Liver (tissue), 9 donors: Measurements from ENCODE around the gene HSPA12A. TPM values are rescaled to one million over a fixed set of nuclear protein-coding genes. Genes with fewer than 3 reads are reported as not detected.

Source experiments
- DNase-seq: peaks from one replicate; pipeline ENCODE4 v3.0.0-alpha.2; 2017; ENCODE audit warnings: low spot score
- H3K27ac ChIP-seq, 2 donors: one replicate each; pipeline ENCODE4 v1.7.0; 2013; ENCODE audit warnings: inconsistent platforms in 2 of 2, low read length in 2 of 2, control low read depth in 1 of 2, low read depth in 1 of 2, mild to moderate bottlenecking in 1 of 2
- H3K27me3 ChIP-seq, 4 donors: one replicate each; pipeline versions ENCODE4 v1.6.1 to v1.7.0; 2013; ENCODE audit warnings: low read length in 3 of 4, inconsistent platforms in 1 of 4, mild to moderate bottlenecking in 1 of 4, moderate library complexity in 1 of 4; ENCODE audit not compliant: control insufficient read depth in 4 of 4, insufficient read depth in 4 of 4
- H3K36me3 ChIP-seq, 4 donors: one replicate each; pipeline versions ENCODE4 v1.6.1 to v1.7.0; 2013; ENCODE audit warnings: low read length in 3 of 4, mild to moderate bottlenecking in 3 of 4, low read depth in 1 of 4, moderate library complexity in 1 of 4; ENCODE audit not compliant: control insufficient read depth in 4 of 4, insufficient read depth in 3 of 4
- H3K4me1 ChIP-seq, 4 donors: one replicate each; pipeline versions ENCODE4 v1.6.1 to v1.7.0; 2013; ENCODE audit warnings: low read length in 3 of 4, mild to moderate bottlenecking in 3 of 4, moderate library complexity in 1 of 4; ENCODE audit not compliant: control insufficient read depth in 4 of 4, insufficient read depth in 4 of 4
- H3K4me3 ChIP-seq, 3 donors: one replicate each; pipeline versions ENCODE4 v1.6.1 to v1.7.0; 2013; ENCODE audit warnings: low read length in 3 of 3, control low read depth in 1 of 3, low read depth in 1 of 3, mild to moderate bottlenecking in 1 of 3
- H3K9ac ChIP-seq, 2 donors: one replicate each; pipeline ENCODE4 v1.7.0; 2013; ENCODE audit warnings: low read length in 2 of 2, mild to moderate bottlenecking in 2 of 2, moderate library complexity in 2 of 2, control low read depth in 1 of 2, low read depth in 1 of 2
- H3K9me3 ChIP-seq, 4 donors: one replicate each; pipeline versions ENCODE4 v1.6.1 to v1.7.0; 2013; ENCODE audit warnings: low read length in 3 of 4; ENCODE audit not compliant: control insufficient read depth in 4 of 4
- CTCF ChIP-seq: fragments of 150-350 bp; IDR thresholded peaks from 2 replicates; pipeline ENCODE4 v1.5.1; 2017; ENCODE audit warnings: improper control_type of control experiment, low read depth, low read length; ENCODE audit not compliant: missing input control
- EGR1 ChIP-seq, 2 donors: IDR thresholded peaks; 2 replicates each; pipeline ENCODE4 v1.6.1; 2016 to 2018; ENCODE audit warnings: antibody characterized with exemption in 2 of 2, low read depth in 2 of 2
- FOXA1 ChIP-seq: IDR thresholded peaks from 2 replicates; pipeline ENCODE4 v1.6.1; 2016; ENCODE audit warnings: antibody characterized with exemption
- FOXA2 ChIP-seq: IDR thresholded peaks from 2 replicates; pipeline ENCODE4 v1.6.1; 2016; ENCODE audit warnings: antibody characterized with exemption
- GABPA ChIP-seq, 2 donors: IDR thresholded peaks in 1 of 2; conservative IDR thresholded peaks in 1 of 2; 2 replicates each; pipeline ENCODE4 v1.6.1; 2016; ENCODE audit warnings: antibody characterized with exemption in 2 of 2, mild to moderate bottlenecking in 1 of 2, moderate library complexity in 1 of 2
- HNF4A ChIP-seq, 2 donors: conservative IDR thresholded peaks; 2 replicates each; pipeline ENCODE4 v1.6.1; 2016; ENCODE audit warnings: antibody characterized with exemption in 2 of 2, mild to moderate bottlenecking in 2 of 2
- HNF4G ChIP-seq: IDR thresholded peaks from 2 replicates; pipeline ENCODE4 v1.6.1; 2016; ENCODE audit warnings: antibody characterized with exemption
- NR2F2 ChIP-seq: IDR thresholded peaks from 2 replicates; pipeline ENCODE4 v1.6.1; 2016; ENCODE audit warnings: antibody characterized with exemption
- RAD21 ChIP-seq, 2 donors: IDR thresholded peaks; 2 replicates each; pipeline ENCODE4 v1.6.1; 2016; ENCODE audit warnings: antibody characterized with exemption in 2 of 2, mild to moderate bottlenecking in 2 of 2
- RXRA ChIP-seq, 2 donors: IDR thresholded peaks; 2 replicates each; pipeline ENCODE4 v1.6.1; 2017 to 2018; ENCODE audit warnings: antibody characterized with exemption in 2 of 2, mild to moderate bottlenecking in 1 of 2
- SP1 ChIP-seq: IDR thresholded peaks from 2 replicates; pipeline ENCODE4 v1.6.1; 2018; ENCODE audit warnings: antibody characterized with exemption, mild to moderate bottlenecking
- WGBS: extraction: QIAGEN DNeasy Blood & Tissue Kit; methylation state at CpG from one replicate; pipeline ENCODE4 v1.1.7; 2013; 5-methylcytosine and 5-hydroxymethylcytosine counted together
- polyA plus RNA-seq, 2 donors: library from polyadenylated mRNA; stranded (reverse) in 1 of 2; unstranded in 1 of 2; fragments of 200-250 nt in 1 of 2; fragments of >200 nt in 1 of 2; fragmentation: Nextera tagmentation in 1 of 2; extraction: Ambion mirVana in 1 of 2; gene quantifications; one replicate each; pipeline versions ENCODE4 v1.2.1 to v1.2.3, GENCODE V29; 2013 to 2015
- total RNA-seq, 2 donors: library from RNA; depleted of rRNA; stranded (reverse); fragments of >200 nt; gene quantifications; one replicate each; pipeline ENCODE4 v1.2.3, GENCODE V29; 2014
- TF ChIP-seq, protein P1 (sequence below): IDR thresholded peaks from 2 replicates; pipeline ENCODE4 v1.6.1; 2016; ENCODE audit warnings: antibody characterized with exemption
- TF ChIP-seq, protein P2 (sequence below): IDR thresholded peaks from 2 replicates; pipeline ENCODE4 v1.6.1; 2016; ENCODE audit warnings: antibody characterized with exemption
- donor health status: healthy.
- donor health status: healthy.
- donor health status: healthy.
- donor health status: healthy.
- donor health status: healthy.

The HSPA12A gene
- total and polyA plus RNA-seq, 4 donors = 1.3 to 4.5 (median 1.6) TPM

- H3K36me3 ChIP-seq = no peaks in the 10 kb centered on the region
- H3K4me1 ChIP-seq = no peaks in the 10 kb centered on the region
- no peaks in the 10 kb centered on the region for H3K27me3 ChIP-seq
- no peak overlapping the region for H3K4me3 ChIP-seq
- no peaks in the 10 kb centered on the region for H3K9me3 ChIP-seq
- no peak overlapping the region for H3K9ac ChIP-seq
- DNase-seq = no peak
- TF ChIP-seq, protein P1, sequence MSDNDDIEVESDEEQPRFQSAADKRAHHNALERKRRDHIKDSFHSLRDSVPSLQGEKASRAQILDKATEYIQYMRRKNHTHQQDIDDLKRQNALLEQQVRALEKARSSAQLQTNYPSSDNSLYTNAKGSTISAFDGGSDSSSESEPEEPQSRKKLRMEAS = no peak
- no peak for TF ChIP-seq SP1
- TF ChIP-seq NR2F2 = no peak
- TF ChIP-seq HNF4G = no peak
- no peak for TF ChIP-seq FOXA2
- TF ChIP-seq GABPA (IDR thresholded peaks at IDR 0.05 in 1 of 2, conservative IDR thresholded peaks at IDR 0.05 in 1 of 2) = no peak
- TF ChIP-seq RAD21 (IDR thresholded peaks at IDR 0.05) = no peak
- no peak for TF ChIP-seq FOXA1
- TF ChIP-seq EGR1 (IDR thresholded peaks at IDR 0.05; ENCODE audit: low read depth in 2 of 2) = no peak
- TF ChIP-seq HNF4A (conservative IDR thresholded peaks at IDR 0.05) = no peak
- TF ChIP-seq RXRA (IDR thresholded peaks at IDR 0.05) = no peak
- no peak for TF ChIP-seq CTCF
- TF ChIP-seq, protein P2, sequence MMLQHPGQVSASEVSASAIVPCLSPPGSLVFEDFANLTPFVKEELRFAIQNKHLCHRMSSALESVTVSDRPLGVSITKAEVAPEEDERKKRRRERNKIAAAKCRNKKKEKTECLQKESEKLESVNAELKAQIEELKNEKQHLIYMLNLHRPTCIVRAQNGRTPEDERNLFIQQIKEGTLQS = no peak
- 83% methylated on average over 8 of the region's 8 CpGs for WGBS
- H3K27ac ChIP-seq = no peak overlapping the region
These were observed 11.4 kb upstream of the HSPA12A start for GRCh38 chr10:116753759-116754158.

- Histone ChIP-seq H3K9ac (no peak overlapping the region), H3K27ac (no peak overlapping the region), H3K4me3 (no peak overlapping the region), H3K36me3 (no peaks in the 10 kb centered on the region), H3K4me1 (no peaks in the 10 kb centered on the region), H3K9me3 (no peaks in the 10 kb centered on the region), H3K27me3 (no peaks in the 10 kb centered on the region)
- DNase-seq = no peak
- 88% methylated on average over 4 of the region's 4 CpGs for WGBS
- no peak for TF ChIP-seq HNF4G
These were observed 10.8 kb upstream of the HSPA12A start for GRCh38 chr10:116752969-116753665.

- H3K36me3 ChIP-seq = no peaks in the 10 kb centered on the region
- no peaks in the 10 kb centered on the region for H3K9me3 ChIP-seq
- TF ChIP-seq, protein P1 = no peak
- TF ChIP-seq HNF4A (conservative IDR thresholded peaks at IDR 0.05) = no peak
- no peak for TF ChIP-seq CTCF
- H3K4me3 ChIP-seq = no peak overlapping the region
- no peak overlapping the region for H3K9ac ChIP-seq
- no peaks in the 10 kb centered on the region for H3K27me3 ChIP-seq
- H3K4me1 ChIP-seq = no peaks in the 10 kb centered on the region
- 76% methylated on average over 1 of the region's 1 CpG for WGBS
- H3K27ac ChIP-seq = no peak overlapping the region
- no peak for DNase-seq
These were observed 10.2 kb upstream of the HSPA12A start for GRCh38 chr10:116752563-116752962.
